Mesothelial cell of epicardium (in vitro differentiated cells): ENCODE data around the gene EPHA6. TPM values are rescaled to one million over a fixed set of nuclear protein-coding genes. Genes with fewer than 3 reads are reported as not detected.

Experiments
- DNase-seq, 2 experiments: peaks; one replicate each; pipeline ENCODE4 v3.0.0; 2021; ENCODE audit warnings: low spot score in 2 of 2; ENCODE audit not compliant: unreplicated experiment in 2 of 2
- H3K27ac Mint-ChIP-seq: 2 replicates; pipeline ENCODE4 v1.8.0; 2021; ENCODE audit warnings: mixed read lengths
- H3K27me3 Mint-ChIP-seq: 2 replicates; pipeline ENCODE4 v1.8.0; 2021; ENCODE audit warnings: low read depth, mixed read lengths
- H3K36me3 Mint-ChIP-seq: 2 replicates; pipeline ENCODE4 v1.8.0; 2021; ENCODE audit warnings: mixed read lengths
- H3K4me1 Mint-ChIP-seq: 2 replicates; pipeline ENCODE4 v1.8.0; 2021; ENCODE audit warnings: mixed read lengths
- H3K4me3 Mint-ChIP-seq: 2 replicates; pipeline ENCODE4 v1.8.0; 2021; ENCODE audit warnings: mild to moderate bottlenecking, moderate library complexity, mixed read lengths
- H3K9me3 Mint-ChIP-seq: 2 replicates; pipeline ENCODE4 v1.8.0; 2021; ENCODE audit warnings: mixed read lengths
- CTCF ChIP-seq: fragments of 200-600 bp; sonication (generic); IDR thresholded peaks from one replicate; pipeline ENCODE4 v1.5.0; 2021; ENCODE audit warnings: antibody characterized with exemption; ENCODE audit not compliant: unreplicated experiment
- total RNA-seq: library from RNA; stranded (reverse); gene quantifications from 3 replicates; pipeline ENCODE4 v1.2.1, GENCODE V29; 2021

EPHA6 gene
- total RNA-seq, 1 donor from 2014 or later, result 43.3 TPM

- peaks cover 2% of the 10 kb centered on the region for H3K27me3 Mint-ChIP-seq
- peaks cover 13% of the 10 kb centered on the region for H3K4me1 Mint-ChIP-seq
- H3K9me3 Mint-ChIP-seq, result peaks cover 7% of the 10 kb centered on the region
- peaks cover 6% of the 10 kb centered on the region for H3K36me3 Mint-ChIP-seq
- DNase-seq, result no peak
- no peak overlapping the region for H3K4me3 Mint-ChIP-seq
- TF ChIP-seq CTCF, result no peak
- H3K27ac Mint-ChIP-seq, result no peak overlapping the region
These were observed 851.5 kb downstream of the EPHA6 start for GRCh38 chr3:97665896-97666295.

- H3K4me1 Mint-ChIP-seq, result peaks cover 15% of the 10 kb centered on the region
- peaks cover 14% of the 10 kb centered on the region for H3K9me3 Mint-ChIP-seq
- H3K27ac Mint-ChIP-seq, result no peak overlapping the region
- H3K4me3 Mint-ChIP-seq, result no peak overlapping the region
- H3K27me3 Mint-ChIP-seq, result peaks cover 2% of the 10 kb centered on the region
- no peaks in the 10 kb centered on the region for H3K36me3 Mint-ChIP-seq
- DNase-seq, result no peak
- TF ChIP-seq CTCF, result no peak
These were observed 856.6 kb downstream of the EPHA6 start for GRCh38 chr3:97670952-97671351.

GRCh38 chr3:97673357-97673997 is 859.1 kb downstream of the EPHA6 start:
- peaks cover 19% of the 10 kb centered on the region for H3K9me3 Mint-ChIP-seq
- H3K27me3 Mint-ChIP-seq, result no peaks in the 10 kb centered on the region
- H3K4me3 Mint-ChIP-seq, result no peak overlapping the region
- H3K4me1 Mint-ChIP-seq, result peaks cover 15% of the 10 kb centered on the region
- TF ChIP-seq CTCF, result no peak
- H3K36me3 Mint-ChIP-seq, result peaks cover 3% of the 10 kb centered on the region
- no peak overlapping the region for H3K27ac Mint-ChIP-seq
- no peak for DNase-seq

GRCh38 chr3:97674461-97674860 is 860.1 kb downstream of the EPHA6 start:
- no peak for TF ChIP-seq CTCF
- Mint-ChIP-seq H3K9me3 (peaks cover 19% of the 10 kb centered on the region), H3K4me3 (no peak overlapping the region), H3K4me1 (peaks cover 15% of the 10 kb centered on the region), H3K36me3 (peaks cover 3% of the 10 kb centered on the region), H3K27me3 (no peaks in the 10 kb centered on the region), H3K27ac (no peak overlapping the region)
- no peak for DNase-seq

- TF ChIP-seq CTCF, result no peak
- H3K36me3 Mint-ChIP-seq, result peaks cover 3% of the 10 kb centered on the region
- H3K4me3 Mint-ChIP-seq, result no peak overlapping the region
- no peak for DNase-seq
- peaks cover 10% of the 10 kb centered on the region for H3K9me3 Mint-ChIP-seq
- no peaks in the 10 kb centered on the region for H3K27me3 Mint-ChIP-seq
- no peak overlapping the region for H3K27ac Mint-ChIP-seq
- peaks cover 10% of the 10 kb centered on the region for H3K4me1 Mint-ChIP-seq
These were observed 865.8 kb downstream of the EPHA6 start for GRCh38 chr3:97680210-97680609.
